IMR-90 (cell line): ENCODE data around the gene ALDOB. TPM values are rescaled to one million over a fixed set of nuclear protein-coding genes. Genes with fewer than 3 reads are reported as not detected.

Experiments used
- ATAC-seq: fragments of 200-7000 bp; cut with Tn5 transposase; 2 replicates; pipeline ENCODE4 v1.9.1; 2020; ENCODE audit warnings: low read depth, mild to moderate bottlenecking, moderate library complexity
- BruUV-seq: library from RNA; stranded (reverse); fragments of 400-500 nt; replicated peaks from 2 replicates; lab custom pipeline; 2021; lab: Mats Ljungman, UMichigan
- CTCF ChIA-PET: fragments of 300-600 bp; formaldehyde crosslinking; extraction: SDS; loops from one replicate; lab custom pipeline; 2021; ENCODE audit warnings: antibody characterized with exemption; lab: Yijun Ruan, JAX
- POLR2A ChIA-PET: fragments of 300-600 bp; sonication (Branson Sonifier 250); formaldehyde crosslinking; loops from one replicate; lab custom pipeline; 2022; ENCODE audit warnings: antibody characterized with exemption; ENCODE audit not compliant: unreplicated experiment; lab: Charles Lee
- DNase-seq: peaks from one replicate; pipeline ENCODE4 v3.0.0; 2013
- H2AFZ ChIP-seq: replicated peaks from 2 replicates; pipeline ENCODE3; 2013; ENCODE audit warnings: low read length, mild to moderate bottlenecking; ENCODE audit not compliant: poor library complexity
- H2AK5ac ChIP-seq: 2 replicates; pipeline ENCODE4 v1.6.1; 2013; ENCODE audit warnings: low read depth, low read length, inconsistent platforms
- H2AK9ac ChIP-seq: replicated peaks from 2 replicates; pipeline ENCODE3; 2013; ENCODE audit warnings: mild to moderate bottlenecking, low read depth, low read length, moderate library complexity; ENCODE audit not compliant: poor library complexity
- H2BK120ac ChIP-seq: 2 replicates; pipeline ENCODE4 v1.6.1; 2013; ENCODE audit warnings: low read depth, low read length, inconsistent platforms
- H2BK15ac ChIP-seq: 3 replicates; pipeline ENCODE4 v1.6.1; 2013; ENCODE audit warnings: low read depth, low read length, inconsistent platforms
- H2BK20ac ChIP-seq: 2 replicates; pipeline ENCODE4 v1.6.1; 2013; ENCODE audit warnings: low read depth, mild to moderate bottlenecking, inconsistent platforms, low read length, moderate library complexity
- H2BK5ac ChIP-seq: 2 replicates; pipeline ENCODE4 v1.6.1; 2013; ENCODE audit warnings: mild to moderate bottlenecking, low read depth, low read length, inconsistent platforms; ENCODE audit not compliant: poor library complexity, severe bottlenecking
- H3K14ac ChIP-seq: replicated peaks from 2 replicates; pipeline ENCODE4 v1.6.1; 2013; ENCODE audit warnings: low read depth, low read length, inconsistent platforms
- H3K18ac ChIP-seq: 2 replicates; pipeline ENCODE4 v1.6.1; 2013; ENCODE audit warnings: low read depth, low read length, control low read depth
- H3K23ac ChIP-seq: 2 replicates; pipeline ENCODE4 v1.6.1; 2013; ENCODE audit warnings: low read depth, low read length, inconsistent platforms
- H3K27ac ChIP-seq: 2 replicates; pipeline ENCODE4 v1.5.1; 2013; ENCODE audit warnings: mild to moderate bottlenecking, control low read depth, low read length; ENCODE audit not compliant: insufficient read depth
- H3K27me3 ChIP-seq: 2 replicates; pipeline ENCODE4 v1.6.1; 2013; ENCODE audit warnings: low read length; ENCODE audit not compliant: control insufficient read depth, insufficient read depth
- H3K36me3 ChIP-seq: 2 replicates; pipeline ENCODE4 v1.6.1; 2013; ENCODE audit warnings: low read length, mixed read lengths; ENCODE audit not compliant: control insufficient read depth, insufficient read depth
- H3K4ac ChIP-seq: 2 replicates; pipeline ENCODE4 v1.6.1; 2013; ENCODE audit warnings: low read depth, low read length, inconsistent platforms
- H3K4me1 ChIP-seq: 2 replicates; pipeline ENCODE4 v1.6.1; 2013; ENCODE audit warnings: low read length, mixed read lengths; ENCODE audit not compliant: control insufficient read depth, insufficient read depth
- H3K4me2 ChIP-seq: 2 replicates; pipeline ENCODE4 v1.6.1; 2013; ENCODE audit warnings: low read depth, mild to moderate bottlenecking, control low read depth, low read length, moderate library complexity
- H3K4me3 ChIP-seq: 2 replicates; pipeline ENCODE4 v1.5.1; 2013; ENCODE audit warnings: low read depth, mild to moderate bottlenecking, control low read depth, low read length, moderate library complexity; ENCODE audit not compliant: insufficient read depth
- H3K56ac ChIP-seq: 2 replicates; pipeline ENCODE4 v1.6.1; 2013; ENCODE audit warnings: low read length, inconsistent platforms; ENCODE audit not compliant: insufficient read depth; ENCODE audit errors: extremely low read depth
- H3K79me1 ChIP-seq, 2 experiments: 2 replicates each; pipeline ENCODE4 v1.6.1; 2013; ENCODE audit warnings: low read length in 2 of 2, inconsistent platforms in 1 of 2, low read depth in 1 of 2
- H3K9ac ChIP-seq: 2 replicates; pipeline ENCODE4 v1.6.1; 2013; ENCODE audit warnings: low read depth, low read length, control low read depth
- H3K9me1 ChIP-seq: 2 replicates; pipeline ENCODE4 v1.6.1; 2013; ENCODE audit warnings: low read length, inconsistent platforms; ENCODE audit not compliant: insufficient read depth
- H3K9me3 ChIP-seq: 2 replicates; pipeline ENCODE4 v1.6.1; 2013; ENCODE audit warnings: low read length; ENCODE audit not compliant: control insufficient read depth, insufficient read depth
- H4K20me1 ChIP-seq: 2 replicates; pipeline ENCODE4 v1.6.1; 2013; ENCODE audit warnings: low read length, inconsistent platforms; ENCODE audit not compliant: insufficient read depth
- H4K5ac ChIP-seq: 2 replicates; pipeline ENCODE4 v1.6.1; 2013; ENCODE audit warnings: mild to moderate bottlenecking, low read depth, low read length, control low read depth
- H4K8ac ChIP-seq, 2 experiments: 2 replicates each; pipeline ENCODE4 v1.6.1; 2013; ENCODE audit warnings: low read depth in 2 of 2, low read length in 2 of 2, control low read depth in 1 of 2, inconsistent platforms in 1 of 2
- H4K91ac ChIP-seq: 2 replicates; pipeline ENCODE4 v1.6.1; 2013; ENCODE audit warnings: low read depth, low read length, inconsistent platforms; ENCODE audit not compliant: insufficient read depth
- BHLHE40 ChIP-seq: fragments of 150-350 bp; IDR thresholded peaks from 2 replicates; pipeline ENCODE4 v1.6.1; 2016; ENCODE audit warnings: mild to moderate bottlenecking, low read depth, low read length
- MAFK ChIP-seq: IDR thresholded peaks from 2 replicates; pipeline ENCODE4 v1.6.1; 2012; ENCODE audit warnings: low read depth, low read length, improper control_type of control experiment
- dilution Hi-C: fragments of 300-500 bp; cut with HindIII; formaldehyde crosslinking; loops from one replicate; pipeline ENCODE4 v1.14.3; 2018; ENCODE audit warnings: low sequenced_read_pairs; ENCODE audit not compliant: unreplicated experiment
- in situ Hi-C: fragments of 300-500 bp; cut with MboI; formaldehyde crosslinking; loops from 3 replicates; pipeline ENCODE4 v1.14.3; 2019; ENCODE audit warnings: low sequenced_read_pairs, inconsistent platforms, mixed read lengths
- intact Hi-C: fragments of 100-400 bp; cut with micrococcal nuclease; formaldehyde crosslinking; loops from 2 replicates; pipeline ENCODE4 v1.10.0; 2022
- polyA plus RNA-seq, 3 experiments: library from polyadenylated mRNA; depleted of rRNA; stranded (reverse); fragments of >200 nt; gene quantifications; 2 replicates each; pipeline ENCODE4 v1.2.3, GENCODE V29; 2012; ENCODE audit warnings: low replicate concordance in 1 of 3
- total RNA-seq: library from RNA; depleted of rRNA; stranded (reverse); fragments of >200 nt; gene quantifications from 2 replicates; pipeline ENCODE4 v1.2.3, GENCODE V29; 2012

The ALDOB gene
- total and polyA plus RNA-seq, 2 of the 4 experiments (the other 2 are of a cell fraction), result not detected

- Histone ChIP-seq H3K4ac (no peak overlapping the region), H4K20me1 (peaks cover 9% of the 10 kb centered on the region), H4K8ac (no peak overlapping the region), H3K9me1 (peaks cover 20% of the 10 kb centered on the region), H3K56ac (no peak overlapping the region), H2BK15ac (no peak overlapping the region), H2BK20ac (no peak overlapping the region), H3K9ac (no peak overlapping the region), H3K4me3 (no peak overlapping the region), H3K14ac (no peak overlapping the region), H4K5ac (no peak overlapping the region), H3K4me2 (no peak overlapping the region), H2BK5ac (no peak overlapping the region), H3K36me3 (peaks cover 12% of the 10 kb centered on the region), H3K9me3 (no peaks in the 10 kb centered on the region), H2AK9ac (no peak overlapping the region), H3K79me1 (peaks cover 13 to 58% of the 10 kb centered on the region in 2 experiments), H3K27ac (no peak overlapping the region), H2AFZ (no peak overlapping the region), H3K18ac (no peak overlapping the region), H3K4me1 (peaks cover 9% of the 10 kb centered on the region), H3K27me3 (no peaks in the 10 kb centered on the region), H2BK120ac (no peak overlapping the region), H4K91ac (no peak overlapping the region), H3K23ac (no peak overlapping the region), H2AK5ac (no peak overlapping the region)
- intact Hi-C loops, result no loop called here
- CTCF ChIA-PET, result interaction anchor here (0.6 kb wide), 1 partner anchor 16 kb away, joined by 3 read pairs; no protein-coding TSS in a partner anchor
- in situ Hi-C loops, result no loop called here
- no TSS peak for BruUV-seq
- dilution Hi-C loops, result no loop called here
- no peak for ATAC-seq
- POLR2A ChIA-PET, result no interaction called here
- TF ChIP-seq MAFK, result no peak
- no peak for TF ChIP-seq BHLHE40
- DNase-seq, result no peak
These were observed 44.8 kb upstream of the ALDOB start for GRCh38 chr9:101480386-101480785.
